HG03354 (cell line): ENCODE measurements around the gene LDLRAD3.

Source experiments
- ATAC-seq: cut with Tn5 transposase; IDR thresholded peaks from one replicate; pipeline ENCODE4 v1.9.1; 2021; ENCODE audit warnings: mild to moderate bottlenecking; ENCODE audit not compliant: unreplicated experiment, poor library complexity, severe bottlenecking

LDLRAD3 gene

DNA sequence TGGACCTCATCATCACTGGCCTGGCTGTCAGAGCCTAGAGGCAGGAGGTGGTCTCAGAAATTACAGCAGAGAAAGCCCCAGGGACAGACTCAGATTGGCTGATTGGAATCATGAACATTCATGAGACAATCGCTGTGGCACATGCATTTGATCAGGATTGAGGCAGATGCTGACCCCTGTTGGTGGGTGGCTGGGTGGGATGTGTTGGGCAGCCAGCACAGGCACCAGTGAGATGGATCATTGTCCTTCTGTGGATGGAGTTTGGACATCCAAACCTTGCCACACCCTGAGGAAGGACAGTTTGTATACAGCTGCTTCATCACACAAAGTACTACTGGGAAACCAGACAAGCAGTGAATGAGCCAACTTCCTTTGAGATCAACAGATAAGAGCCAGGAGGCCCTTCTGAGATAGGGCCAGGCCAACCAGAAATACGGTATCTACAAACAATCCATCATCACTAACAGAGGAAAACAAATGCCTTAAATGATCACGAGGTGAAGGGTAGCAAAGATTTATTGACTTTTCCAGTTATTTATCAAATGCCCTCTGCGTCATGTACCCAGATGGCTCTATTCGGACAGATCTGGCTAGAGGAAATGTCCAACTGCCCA, 328.0 kb downstream of the LDLRAD3 start:
- no peak for ATAC-seq

DNA sequence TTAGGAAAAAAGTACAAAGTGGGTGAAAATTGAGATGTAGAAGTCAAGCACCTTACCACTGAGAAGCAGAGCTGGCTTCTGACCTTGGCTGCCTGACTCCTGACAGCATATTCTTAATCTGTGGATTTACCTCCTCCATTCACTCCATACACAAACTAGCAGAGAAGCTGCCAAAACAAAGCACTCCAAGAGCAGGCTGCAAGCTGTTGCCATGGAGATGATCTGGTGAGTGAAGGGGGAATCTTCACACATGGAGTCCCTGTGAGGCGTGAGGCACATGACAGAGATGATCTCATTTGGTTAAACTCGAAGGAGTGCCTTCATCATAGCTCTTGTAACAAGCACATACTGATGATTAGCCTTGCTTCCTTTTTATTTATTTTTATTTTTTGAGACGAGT, 329.2 kb downstream of the LDLRAD3 start:
- ATAC-seq, result no peak

DNA sequence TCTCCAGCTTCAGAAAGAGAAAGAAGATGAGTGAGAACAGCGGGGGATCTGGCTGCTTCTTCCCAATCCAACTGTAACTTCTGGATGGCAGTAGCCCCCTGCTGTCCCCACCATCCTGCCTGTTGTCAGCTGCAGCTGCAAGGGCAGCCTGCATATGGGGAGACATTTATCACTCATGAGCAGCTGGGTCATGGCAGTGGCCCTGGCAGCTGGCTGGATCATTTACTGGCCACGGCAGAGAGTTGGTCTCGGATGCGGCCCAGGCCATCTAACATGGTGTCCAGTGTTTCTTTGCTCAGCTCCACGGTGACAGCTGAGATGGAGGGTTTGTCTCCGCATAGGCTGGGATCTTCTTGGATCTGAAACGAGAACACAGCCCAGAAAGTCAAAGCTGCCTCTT, 330.6 kb downstream of the LDLRAD3 start:
- ATAC-seq, result no peak

DNA sequence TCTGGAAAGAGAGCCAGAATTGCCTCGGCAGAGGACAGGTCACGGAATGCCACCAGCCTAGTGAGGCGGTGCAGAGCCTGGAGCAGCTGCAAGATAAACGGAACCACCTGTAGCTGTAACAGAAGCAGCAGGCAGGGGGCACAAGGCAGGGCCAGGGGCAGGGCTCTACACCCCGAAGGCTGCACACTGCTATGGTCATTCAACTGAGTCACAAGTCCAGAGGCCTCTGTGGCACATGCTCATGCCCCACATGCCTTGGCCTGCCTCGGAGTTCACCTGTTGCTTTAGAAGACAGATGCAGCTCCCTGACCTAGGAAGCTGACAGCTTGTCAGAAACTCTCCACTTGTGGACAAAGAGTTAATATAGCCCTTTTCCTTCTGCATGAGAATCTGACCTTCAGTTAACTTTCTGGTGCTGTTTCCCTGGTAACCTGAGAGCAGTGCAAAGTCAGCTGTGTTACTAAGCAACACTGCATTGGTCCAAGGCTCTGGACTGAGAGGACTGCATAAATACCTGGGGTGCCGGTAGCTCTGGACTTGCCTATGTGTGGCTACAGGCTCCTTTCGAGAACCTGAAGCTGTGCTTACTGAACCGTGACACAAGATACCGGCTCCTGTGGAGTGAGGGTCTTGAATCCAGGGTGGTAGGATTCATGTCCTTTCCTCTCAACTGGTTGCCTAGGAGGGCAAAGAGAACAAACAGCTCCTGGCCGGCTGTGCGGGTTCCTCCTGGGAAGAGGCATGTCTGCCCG, 334.8 kb downstream of the LDLRAD3 start:
- ATAC-seq, result no peak

DNA sequence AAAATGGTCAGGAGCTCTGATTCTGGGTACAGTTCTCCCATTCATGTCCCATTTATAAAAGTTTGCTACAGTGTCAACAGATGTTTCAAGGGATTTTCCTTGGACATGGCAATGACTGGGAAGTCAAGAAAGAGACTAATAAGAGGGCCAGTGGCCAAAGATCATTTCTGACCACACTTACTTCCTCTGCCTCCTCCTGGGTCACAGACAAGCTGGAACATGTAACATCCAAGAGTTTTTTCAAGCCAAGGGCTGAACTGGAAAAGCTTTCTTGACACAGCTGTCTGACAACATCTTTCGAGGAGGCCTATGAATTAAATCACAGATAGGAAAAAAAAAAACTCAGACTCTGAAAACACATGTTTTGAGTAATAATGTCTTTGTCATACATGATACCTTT, 336.7 kb downstream of the LDLRAD3 start:
- no peak for ATAC-seq
